Uterus (tissue), 4 donors: ENCODE data around the gene TNPO1. TPM values are rescaled to one million over a fixed set of nuclear protein-coding genes. Genes with fewer than 3 reads are reported as not detected.

ENCODE experiments used
- DNase-seq, 2 donors: peaks; one replicate each; pipeline ENCODE4 v3.0.0-alpha.2; 2019 to 2020
- H3K27ac ChIP-seq, 2 donors: fragments of 200-600 bp; sonication (generic); 1 replicate in 1 of 2; 2 replicates in 1 of 2; pipeline ENCODE4 v1.5.1; 2016 to 2018
- H3K27me3 ChIP-seq, 2 donors: fragments of 200-600 bp; sonication (generic); one replicate each; pipeline ENCODE4 v1.5.1; 2018 to 2019; ENCODE audit warnings: control low read depth in 1 of 2
- H3K36me3 ChIP-seq, 2 donors: fragments of 200-600 bp; sonication (generic); one replicate each; pipeline ENCODE4 v1.5.1; 2019; ENCODE audit warnings: control low read depth in 1 of 2
- H3K4me1 ChIP-seq, 2 donors: fragments of 200-600 bp; sonication (generic); one replicate each; pipeline ENCODE4 v1.5.1; 2018 to 2019; ENCODE audit warnings: control low read depth in 1 of 2
- H3K4me3 ChIP-seq, 2 donors: fragments of 200-600 bp; sonication (generic); 1 replicate in 1 of 2; 2 replicates in 1 of 2; pipeline ENCODE4 v1.5.1; 2018 to 2019; ENCODE audit warnings: mild to moderate bottlenecking in 1 of 2
- H3K9me3 ChIP-seq, 2 donors: fragments of 200-600 bp; sonication (generic); one replicate each; pipeline ENCODE4 v1.5.1; 2019; ENCODE audit warnings: control low read depth in 1 of 2
- CTCF ChIP-seq, 4 experiments: fragments of 200-600 bp in 2 of 4; fragments of 450-650 bp in 2 of 4; sonication (generic) in 2 of 4; IDR thresholded peaks; one replicate each; pipeline ENCODE4 v1.5.1; 2016 to 2019; ENCODE audit warnings: antibody characterized with exemption in 4 of 4, mild to moderate bottlenecking in 2 of 4, moderate library complexity in 1 of 4
- POLR2A ChIP-seq, 2 donors: fragments of 450-650 bp; IDR thresholded peaks; one replicate each; pipeline ENCODE4 v1.6.1; 2016; ENCODE audit warnings: antibody characterized with exemption in 2 of 2, mild to moderate bottlenecking in 1 of 2, moderate library complexity in 1 of 2
- intact Hi-C: fragments of 100-400 bp; cut with DNase I; formaldehyde crosslinking; loops from one replicate; pipeline ENCODE4 v1.15.1; 2023; ENCODE audit warnings: low total_unique reads
- total RNA-seq, 4 donors: library from RNA; depleted of rRNA in 3 of 4; stranded (reverse); fragments of >200 nt in 3 of 4; gene quantifications; one replicate each; pipeline versions ENCODE4 v1.1.0 to v1.2.4, GENCODE V29; 2014 to 2023
- donor health status: DM: yes; HTN: yes; CAD: no.

Gene TNPO1
- total RNA-seq, 4 donors from 2014 or later = 78.2 to 209 (median 125) TPM

- Histone ChIP-seq H3K9me3 (no peaks in the 10 kb centered on the region), H3K4me3 (peak overlapping the region; percentile 68 to 80), H3K36me3 (no peaks in the 10 kb centered on the region), H3K4me1 (no peaks in the 10 kb centered on the region), H3K27ac (peak overlapping the region; percentile 93 to 99), H3K27me3 (no peaks in the 10 kb centered on the region)
- TF ChIP-seq POLR2A (IDR thresholded peaks at IDR 0.05) (no peak), CTCF (IDR thresholded peaks at IDR 0.05) (no peak)
- DNase-seq = no peak
- intact Hi-C loops = loop anchor here (10.0 kb wide), 1 partner anchor 203 kb away; no protein-coding TSS in a partner anchor
These were observed 1.3 kb downstream of the TNPO1 start for GRCh38 chr5:72817671-72818266.

DNA sequence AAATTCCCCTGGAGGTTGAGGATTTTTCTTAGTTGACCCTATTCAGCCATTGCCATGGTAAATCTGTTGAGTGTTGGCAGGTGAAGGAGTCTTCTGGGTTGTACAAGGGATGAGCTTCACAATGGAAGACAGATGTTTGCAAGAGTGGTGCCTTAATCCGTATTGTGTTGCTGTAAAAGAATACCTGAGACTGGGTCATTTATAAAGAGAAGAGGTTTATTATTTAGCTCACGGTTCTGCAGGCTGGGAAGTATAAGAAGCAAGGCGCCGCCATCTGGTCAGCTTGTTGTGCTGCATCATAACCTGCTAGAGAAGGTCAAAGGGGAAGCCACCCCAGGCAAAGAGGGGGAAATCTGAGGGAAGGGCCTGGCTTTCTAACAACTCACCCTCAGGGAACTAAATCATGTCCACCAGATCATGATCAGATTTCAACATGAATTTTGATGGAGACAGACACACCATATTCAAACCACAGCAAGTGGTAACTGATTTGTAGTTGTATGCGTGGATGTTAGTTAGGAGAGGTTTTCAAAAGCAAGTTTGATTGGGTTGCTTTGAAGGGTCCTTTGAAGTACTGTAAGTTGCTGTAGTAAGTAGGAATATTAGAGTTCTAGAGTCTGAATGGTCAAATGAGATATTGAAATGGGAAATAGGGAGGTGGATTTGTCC is 2.5 kb downstream of the TNPO1 start:
- intact Hi-C loops = loop anchor here (10.0 kb wide), 1 partner anchor 204 kb away; no protein-coding TSS in a partner anchor
- no peak overlapping the region for H3K4me3 ChIP-seq

GRCh38 chr5:72821776-72822175 is 5.3 kb downstream of the TNPO1 start:
- DNase-seq = no peak
- TF ChIP-seq POLR2A (IDR thresholded peaks at IDR 0.05) (no peak), CTCF (IDR thresholded peaks at IDR 0.05) (no peak)
- Histone ChIP-seq H3K4me3 (no peak overlapping the region), H3K9me3 (no peaks in the 10 kb centered on the region), H3K27ac (no peak overlapping the region), H3K4me1 (no peaks in the 10 kb centered on the region), H3K27me3 (no peaks in the 10 kb centered on the region), H3K36me3 (no peaks in the 10 kb centered on the region)
- intact Hi-C loops = no loop called here

More for the DNA sequence above, 2.5 kb downstream of the TNPO1 start:
- TF ChIP-seq CTCF (IDR thresholded peaks at IDR 0.05) = peak; percentile 36 to 54 (median 46)
- no peak for TF ChIP-seq POLR2A (IDR thresholded peaks at IDR 0.05)
- Histone ChIP-seq H3K9me3 (no peaks in the 10 kb centered on the region), H3K27me3 (no peaks in the 10 kb centered on the region), H3K27ac (peak overlapping the region in 1 of 2 donors; percentile 93), H3K4me1 (no peaks in the 10 kb centered on the region), H3K36me3 (no peaks in the 10 kb centered on the region)
- peak; percentile 34 to 53 for DNase-seq

GRCh38 chr5:72822944-72823343 is 6.5 kb downstream of the TNPO1 start:
- H3K27ac ChIP-seq = no peak overlapping the region
- no peaks in the 10 kb centered on the region for H3K27me3 ChIP-seq
- H3K9me3 ChIP-seq = no peaks in the 10 kb centered on the region
- H3K36me3 ChIP-seq = no peaks in the 10 kb centered on the region
- no peak overlapping the region for H3K4me3 ChIP-seq
- no peaks in the 10 kb centered on the region for H3K4me1 ChIP-seq
- DNase-seq = no peak
- intact Hi-C loops = no loop called here
- TF ChIP-seq CTCF (IDR thresholded peaks at IDR 0.05) = no peak
- no peak for TF ChIP-seq POLR2A (IDR thresholded peaks at IDR 0.05)

- TF ChIP-seq POLR2A (IDR thresholded peaks at IDR 0.05) = no peak
- no peak for TF ChIP-seq CTCF (IDR thresholded peaks at IDR 0.05)
- no peaks in the 10 kb centered on the region for H3K36me3 ChIP-seq
- no peaks in the 10 kb centered on the region for H3K27me3 ChIP-seq
- no peaks in the 10 kb centered on the region for H3K9me3 ChIP-seq
- H3K27ac ChIP-seq = no peak overlapping the region
- H3K4me3 ChIP-seq = no peak overlapping the region
- H3K4me1 ChIP-seq = no peaks in the 10 kb centered on the region
- no peak for DNase-seq
- intact Hi-C loops = no loop called here
These were observed 13.2 kb downstream of the TNPO1 start for GRCh38 chr5:72829707-72830106.
